WTC11 (cell line): Measurements from ENCODE around the gene ANXA5. TPM values are rescaled to one million over a fixed set of nuclear protein-coding genes. Genes with fewer than 3 reads are reported as not detected.

Experiments
- ATAC-seq: fragments of 200-7000 bp; cut with Tn5 transposase; 2 replicates; pipeline ENCODE4 v1.10.0; 2021; ENCODE audit warnings: mild to moderate bottlenecking, moderate library complexity
- CTCF ChIA-PET: fragments of 300-600 bp; sonication (Branson Sonifier 250); formaldehyde crosslinking; loops from one replicate; lab custom pipeline; 2021; ENCODE audit warnings: antibody characterized with exemption; lab: Charles Lee
- POLR2A ChIA-PET: fragments of 350-600 bp; sonication (Branson Sonifier 250); formaldehyde crosslinking; loops from one replicate; lab custom pipeline; 2021; ENCODE audit warnings: antibody characterized with exemption; lab: Charles Lee
- DNase-seq: peaks from one replicate; pipeline ENCODE4 v3.0.0; 2021; ENCODE audit warnings: low spot score
- H3K27ac Mint-ChIP-seq: 2 replicates; pipeline ENCODE4 v1.8.0; 2021; ENCODE audit warnings: mixed read lengths
- H3K27me3 Mint-ChIP-seq: 2 replicates; pipeline ENCODE4 v1.8.0; 2021; ENCODE audit warnings: low read depth, mild to moderate bottlenecking, moderate library complexity, mixed read lengths
- H3K36me3 Mint-ChIP-seq: 2 replicates; pipeline ENCODE4 v1.8.0; 2021; ENCODE audit warnings: mixed read lengths
- H3K4me1 Mint-ChIP-seq: 2 replicates; pipeline ENCODE4 v1.8.0; 2022; ENCODE audit warnings: mixed read lengths
- H3K4me3 Mint-ChIP-seq: 2 replicates; pipeline ENCODE4 v1.8.0; 2021; ENCODE audit warnings: mild to moderate bottlenecking, moderate library complexity, mixed read lengths
- H3K9me3 Mint-ChIP-seq: 2 replicates; pipeline ENCODE4 v1.8.0; 2021; ENCODE audit warnings: mixed read lengths
- ATF1 ChIP-seq: sonication (generic); formaldehyde crosslinking; IDR thresholded peaks from 2 replicates; pipeline ENCODE4 v1.8.1; 2023; ENCODE audit warnings: mild to moderate bottlenecking, moderate library complexity, missing genetic modification reagents
- FOXJ3 ChIP-seq: sonication (generic); formaldehyde crosslinking; IDR thresholded peaks from 2 replicates; pipeline ENCODE4 v1.9.0; 2021; ENCODE audit warnings: missing genetic modification reagents, mild to moderate bottlenecking, borderline replicate concordance
- IRF2 ChIP-seq: sonication (generic); formaldehyde crosslinking; IDR thresholded peaks from 2 replicates; pipeline ENCODE4 v1.8.0; 2022; ENCODE audit warnings: low read depth, missing genetic modification reagents, borderline replicate concordance
- NFATC4 ChIP-seq: fragments of 250-450 bp; sonication (Bioruptor Pico); IDR thresholded peaks from 2 replicates; pipeline ENCODE4 v1.9.0; 2021; ENCODE audit warnings: mild to moderate bottlenecking
- NFE2L1 ChIP-seq: sonication (generic); formaldehyde crosslinking; IDR thresholded peaks from 2 replicates; pipeline ENCODE4 v1.8.1; 2023; ENCODE audit warnings: missing genetic modification reagents
- NR1H2 ChIP-seq: sonication (generic); formaldehyde crosslinking; IDR thresholded peaks from 2 replicates; pipeline ENCODE4 v1.9.0; 2021; ENCODE audit warnings: mild to moderate bottlenecking, moderate library complexity, missing genetic modification reagents
- PREB ChIP-seq: sonication (generic); formaldehyde crosslinking; IDR thresholded peaks from 2 replicates; pipeline ENCODE4 v1.8.1; 2022; ENCODE audit warnings: mild to moderate bottlenecking, missing genetic modification reagents, moderate library complexity, borderline replicate concordance
- SMAD3 ChIP-seq: sonication (generic); formaldehyde crosslinking; IDR thresholded peaks from 2 replicates; pipeline ENCODE4 v1.8.0; 2022; ENCODE audit warnings: missing genetic modification reagents, mild to moderate bottlenecking, borderline replicate concordance
- TEAD1 ChIP-seq: sonication (generic); formaldehyde crosslinking; IDR thresholded peaks from 2 replicates; pipeline ENCODE4 v1.8.0; 2022; ENCODE audit warnings: mild to moderate bottlenecking, missing genetic modification reagents
- TP53 ChIP-seq: sonication (generic); formaldehyde crosslinking; IDR thresholded peaks from 2 replicates; pipeline ENCODE4 v1.8.1; 2023; ENCODE audit warnings: mild to moderate bottlenecking, missing genetic modification reagents
- USF1 ChIP-seq: sonication (generic); formaldehyde crosslinking; IDR thresholded peaks from 2 replicates; pipeline ENCODE4 v1.8.0; 2022; ENCODE audit warnings: mild to moderate bottlenecking, missing genetic modification reagents
- ZBTB21 ChIP-seq: sonication (generic); formaldehyde crosslinking; IDR thresholded peaks from 2 replicates; pipeline ENCODE4 v1.8.1; 2023; ENCODE audit warnings: mild to moderate bottlenecking, missing genetic modification reagents, borderline replicate concordance
- ZNF532 ChIP-seq: fragments of 250-450 bp; sonication (Bioruptor Pico); IDR thresholded peaks from 2 replicates; pipeline ENCODE4 v1.9.0; 2021; ENCODE audit warnings: mild to moderate bottlenecking, borderline replicate concordance
- ZSCAN18 ChIP-seq: fragments of 250-450 bp; sonication (Bioruptor Pico); IDR thresholded peaks from 2 replicates; pipeline ENCODE4 v2.1.2; 2022; ENCODE audit warnings: mild to moderate bottlenecking, moderate library complexity
- total RNA-seq: library from RNA; stranded (reverse); gene quantifications from 3 replicates; pipeline ENCODE4 v1.2.3, GENCODE V29; 2021
- TF ChIP-seq, protein P1 (sequence below): sonication (generic); formaldehyde crosslinking; IDR thresholded peaks from 2 replicates; pipeline ENCODE4 v1.8.1; 2023; ENCODE audit warnings: mild to moderate bottlenecking, missing genetic modification reagents
- TF ChIP-seq, protein P2 (sequence below): sonication (generic); formaldehyde crosslinking; IDR thresholded peaks from 2 replicates; pipeline ENCODE4 v1.8.1; 2022; ENCODE audit warnings: mild to moderate bottlenecking, moderate library complexity, missing genetic modification reagents
- TF ChIP-seq, protein P3 (sequence below): sonication (generic); formaldehyde crosslinking; IDR thresholded peaks from 2 replicates; pipeline ENCODE4 v1.8.0; 2022; ENCODE audit warnings: mild to moderate bottlenecking, missing genetic modification reagents
- TF ChIP-seq, protein P4 (sequence below): fragments of 250-450 bp; sonication (Bioruptor Pico); IDR thresholded peaks from 2 replicates; pipeline ENCODE4 v1.9.0; 2021; ENCODE audit warnings: moderate library complexity, mild to moderate bottlenecking, inconsistent platforms, borderline replicate concordance

Gene ANXA5
- total RNA-seq, 1 experiment from 2014 or later = 186 TPM

- TF ChIP-seq, protein P1, sequence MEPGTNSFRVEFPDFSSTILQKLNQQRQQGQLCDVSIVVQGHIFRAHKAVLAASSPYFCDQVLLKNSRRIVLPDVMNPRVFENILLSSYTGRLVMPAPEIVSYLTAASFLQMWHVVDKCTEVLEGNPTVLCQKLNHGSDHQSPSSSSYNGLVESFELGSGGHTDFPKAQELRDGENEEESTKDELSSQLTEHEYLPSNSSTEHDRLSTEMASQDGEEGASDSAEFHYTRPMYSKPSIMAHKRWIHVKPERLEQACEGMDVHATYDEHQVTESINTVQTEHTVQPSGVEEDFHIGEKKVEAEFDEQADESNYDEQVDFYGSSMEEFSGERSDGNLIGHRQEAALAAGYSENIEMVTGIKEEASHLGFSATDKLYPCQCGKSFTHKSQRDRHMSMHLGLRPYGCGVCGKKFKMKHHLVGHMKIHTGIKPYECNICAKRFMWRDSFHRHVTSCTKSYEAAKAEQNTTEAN (CRISPR knock-in tag) = no peak
- no peak for TF ChIP-seq IRF2 (CRISPR knock-in tag)
These were observed 19.3 kb downstream of the ANXA5 start (continued) for GRCh38 chr4:121677524-121677923.

DNA sequence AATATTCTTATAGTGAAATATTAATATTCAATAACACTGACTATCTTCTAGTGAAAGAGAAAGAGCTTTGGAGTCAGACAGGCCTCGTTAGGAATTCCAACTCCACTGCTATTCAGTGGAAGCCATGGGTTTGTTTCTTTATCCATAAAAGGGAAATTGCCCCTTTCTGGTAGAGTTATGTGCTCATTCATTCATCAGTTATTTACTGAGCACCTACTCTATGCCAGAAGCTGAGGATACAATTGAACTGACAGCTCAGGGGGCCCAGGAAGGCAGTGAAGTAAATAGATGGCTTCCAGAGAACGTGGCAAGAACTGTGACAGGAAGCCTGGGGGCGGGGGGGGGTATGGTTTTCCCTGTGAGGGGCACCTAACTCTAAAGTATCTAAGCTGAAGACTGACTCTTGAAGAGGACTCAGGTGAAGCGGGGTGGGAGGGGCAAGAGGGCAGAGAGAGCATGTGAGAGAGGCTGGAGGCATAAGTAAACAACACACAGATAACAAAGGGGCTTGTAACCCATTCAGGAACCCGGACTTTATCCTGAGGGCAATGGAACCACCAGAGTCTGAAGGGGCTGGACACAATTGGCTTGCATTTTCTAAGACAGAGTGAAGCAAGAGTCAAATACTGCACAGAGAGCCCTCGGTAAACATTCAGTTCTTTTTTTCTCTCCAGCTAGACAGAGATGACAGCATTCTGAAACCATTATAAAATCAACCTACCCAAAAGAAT lies 20.3 kb downstream of the ANXA5 start:
- H3K4me1 Mint-ChIP-seq = peaks cover 11% of the 10 kb centered on the region
- peak overlapping the region; percentile 42; the same call in 1 of the 2 replicates for H3K27ac Mint-ChIP-seq
- no peaks in the 10 kb centered on the region for H3K9me3 Mint-ChIP-seq
- TF ChIP-seq SMAD3 (CRISPR knock-in tag) (no peak), ZNF532 (CRISPR knock-in tag) (no peak), NFE2L1 (CRISPR knock-in tag) (no peak), FOXJ3 (CRISPR knock-in tag) (no peak), ZBTB21 (no peak), NR1H2 (CRISPR knock-in tag) (no peak)
- TF ChIP-seq, protein P2, sequence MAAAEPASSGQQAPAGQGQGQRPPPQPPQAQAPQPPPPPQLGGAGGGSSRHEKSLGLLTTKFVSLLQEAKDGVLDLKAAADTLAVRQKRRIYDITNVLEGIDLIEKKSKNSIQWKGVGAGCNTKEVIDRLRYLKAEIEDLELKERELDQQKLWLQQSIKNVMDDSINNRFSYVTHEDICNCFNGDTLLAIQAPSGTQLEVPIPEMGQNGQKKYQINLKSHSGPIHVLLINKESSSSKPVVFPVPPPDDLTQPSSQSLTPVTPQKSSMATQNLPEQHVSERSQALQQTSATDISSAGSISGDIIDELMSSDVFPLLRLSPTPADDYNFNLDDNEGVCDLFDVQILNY (CRISPR knock-in tag) = no peak
- TF ChIP-seq, protein P3, sequence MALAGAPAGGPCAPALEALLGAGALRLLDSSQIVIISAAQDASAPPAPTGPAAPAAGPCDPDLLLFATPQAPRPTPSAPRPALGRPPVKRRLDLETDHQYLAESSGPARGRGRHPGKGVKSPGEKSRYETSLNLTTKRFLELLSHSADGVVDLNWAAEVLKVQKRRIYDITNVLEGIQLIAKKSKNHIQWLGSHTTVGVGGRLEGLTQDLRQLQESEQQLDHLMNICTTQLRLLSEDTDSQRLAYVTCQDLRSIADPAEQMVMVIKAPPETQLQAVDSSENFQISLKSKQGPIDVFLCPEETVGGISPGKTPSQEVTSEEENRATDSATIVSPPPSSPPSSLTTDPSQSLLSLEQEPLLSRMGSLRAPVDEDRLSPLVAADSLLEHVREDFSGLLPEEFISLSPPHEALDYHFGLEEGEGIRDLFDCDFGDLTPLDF (CRISPR knock-in tag) = no peak
- TF ChIP-seq, protein P4, sequence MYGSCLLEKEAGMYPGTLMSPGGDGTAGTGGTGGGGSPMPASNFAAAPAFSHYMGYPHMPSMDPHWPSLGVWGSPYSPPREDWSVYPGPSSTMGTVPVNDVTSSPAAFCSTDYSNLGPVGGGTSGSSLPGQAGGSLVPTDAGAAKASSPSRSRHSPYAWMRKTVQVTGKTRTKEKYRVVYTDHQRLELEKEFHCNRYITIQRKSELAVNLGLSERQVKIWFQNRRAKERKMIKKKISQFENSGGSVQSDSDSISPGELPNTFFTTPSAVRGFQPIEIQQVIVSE (CRISPR knock-in tag) = no peak
- no peaks in the 10 kb centered on the region for H3K27me3 Mint-ChIP-seq
- peaks cover 62% of the 10 kb centered on the region for H3K36me3 Mint-ChIP-seq
- DNase-seq = no peak
- peak; percentile 63 for ATAC-seq
- H3K4me3 Mint-ChIP-seq = no peak overlapping the region
- ChIA-PET CTCF (interaction anchor here (0.9 to 1.2 kb wide), 5 partner anchors 9 to 192 kb away, joined by 3 to 4 read pairs (median 3); partner anchors contain the start of gene ANXA5), POLR2A (no interaction called here)

GRCh38 chr4:121675715-121676114 lies 21.1 kb downstream of the ANXA5 start:
- Mint-ChIP-seq H3K4me3 (no peak overlapping the region), H3K27ac (no peak overlapping the region), H3K4me1 (peaks cover 11% of the 10 kb centered on the region), H3K9me3 (no peaks in the 10 kb centered on the region), H3K36me3 (peaks cover 58% of the 10 kb centered on the region), H3K27me3 (no peaks in the 10 kb centered on the region)
- DNase-seq (no peak), ATAC-seq (peak; percentile 62)
- ChIA-PET CTCF (interaction anchor here (0.9 to 1.2 kb wide), 5 partner anchors 8 to 191 kb away, joined by 3 to 4 read pairs (median 3); partner anchors contain the start of gene ANXA5), POLR2A (no interaction called here)
- TF ChIP-seq TP53 (CRISPR knock-in tag) (no peak), PREB (CRISPR knock-in tag) (no peak), ATF1 (CRISPR knock-in tag) (no peak), NFATC4 (CRISPR knock-in tag) (no peak), ZSCAN18 (no peak), TEAD1 (CRISPR knock-in tag) (no peak), USF1 (CRISPR knock-in tag) (no peak)
